ENCODE measurements around the gene TBC1D14. TPM values are rescaled to one million over a fixed set of nuclear protein-coding genes. Genes with fewer than 3 reads are reported as not detected.
A peak's percentile ranks its signal among the peaks of the same experiment; 100 is the strongest.

Gene TBC1D14
- total and polyA plus RNA-seq, 9 of the 15 experiments (the other 6 are each of a cell fraction or from before 2014, with no cell fraction given) = 2.1 to 59.6 (median 44.8) TPM

GRCh38 chr4:6925357-6925836 lies 15.8 kb downstream of the TBC1D14 start (continued):
- no peak for TF ChIP-seq HNRNPUL1 (IDR thresholded peaks at IDR 0.05; ENCODE audit: low read length)
- TF ChIP-seq RBM14 (IDR thresholded peaks at IDR 0.05; ENCODE audit: borderline replicate concordance, insufficient read depth, low read depth, low read length) = no peak
- no peak for TF ChIP-seq ATF1 (CRISPR knock-in tag; IDR thresholded peaks at IDR 0.05)
- TF ChIP-seq ATF1 (tag; IDR thresholded peaks at IDR 0.05) = peak; percentile 25; the same call in 1 of the 2 replicates
- no peak for TF ChIP-seq NFATC3 (IDR thresholded peaks at IDR 0.05)
- no peak for TF ChIP-seq POLR3G (IDR thresholded peaks at IDR 0.05; ENCODE audit: extremely low read depth, insufficient read length, insufficient replicate concordance)
- TF ChIP-seq TRIM25 (IDR thresholded peaks at IDR 0.05; ENCODE audit: borderline replicate concordance) = no peak
- TF ChIP-seq SMAD3 (CRISPR knock-in tag; conservative IDR thresholded peaks at IDR 0.05) = no peak
- TF ChIP-seq ZNF76 (CRISPR knock-in tag; IDR thresholded peaks at IDR 0.05; ENCODE audit: borderline replicate concordance) = no peak
- 0 out of 2 replicates have a peak, but pooled peaks have one; percentile 18 for TF ChIP-seq MAFF (IDR thresholded peaks at IDR 0.05; ENCODE audit: low read length)
- TF ChIP-seq VEZF1 (CRISPR knock-in tag; IDR thresholded peaks at IDR 0.05) = no peak; the same call in 1 of the 2 replicates
- TF ChIP-seq ZNF12 (CRISPR knock-in tag; IDR thresholded peaks at IDR 0.05) = no peak
- no peak for TF ChIP-seq DDX20 (tag; IDR thresholded peaks at IDR 0.05; ENCODE audit: low read depth)
- TF ChIP-seq SRF (CRISPR knock-in tag; IDR thresholded peaks at IDR 0.05) = no peak
- TF ChIP-seq TAF9B (IDR thresholded peaks at IDR 0.05; ENCODE audit: partially characterized antibody) = no peak
- TF ChIP-seq NFXL1 (CRISPR knock-in tag; IDR thresholded peaks at IDR 0.05) = no peak
- no peak for TF ChIP-seq POLR2A (conservative IDR thresholded peaks at IDR 0.05)
- peak; percentile 90 for TF ChIP-seq HMBOX1 (IDR thresholded peaks at IDR 0.05)
- TF ChIP-seq GTF2A2 (tag; IDR thresholded peaks at IDR 0.05) = no peak
- no peak for TF ChIP-seq ZNF586 (CRISPR knock-in tag; conservative IDR thresholded peaks at IDR 0.05)
- no peak for TF ChIP-seq HSF4 (CRISPR knock-in tag; IDR thresholded peaks at IDR 0.05; ENCODE audit: borderline replicate concordance)
- TF ChIP-seq, protein P1, sequence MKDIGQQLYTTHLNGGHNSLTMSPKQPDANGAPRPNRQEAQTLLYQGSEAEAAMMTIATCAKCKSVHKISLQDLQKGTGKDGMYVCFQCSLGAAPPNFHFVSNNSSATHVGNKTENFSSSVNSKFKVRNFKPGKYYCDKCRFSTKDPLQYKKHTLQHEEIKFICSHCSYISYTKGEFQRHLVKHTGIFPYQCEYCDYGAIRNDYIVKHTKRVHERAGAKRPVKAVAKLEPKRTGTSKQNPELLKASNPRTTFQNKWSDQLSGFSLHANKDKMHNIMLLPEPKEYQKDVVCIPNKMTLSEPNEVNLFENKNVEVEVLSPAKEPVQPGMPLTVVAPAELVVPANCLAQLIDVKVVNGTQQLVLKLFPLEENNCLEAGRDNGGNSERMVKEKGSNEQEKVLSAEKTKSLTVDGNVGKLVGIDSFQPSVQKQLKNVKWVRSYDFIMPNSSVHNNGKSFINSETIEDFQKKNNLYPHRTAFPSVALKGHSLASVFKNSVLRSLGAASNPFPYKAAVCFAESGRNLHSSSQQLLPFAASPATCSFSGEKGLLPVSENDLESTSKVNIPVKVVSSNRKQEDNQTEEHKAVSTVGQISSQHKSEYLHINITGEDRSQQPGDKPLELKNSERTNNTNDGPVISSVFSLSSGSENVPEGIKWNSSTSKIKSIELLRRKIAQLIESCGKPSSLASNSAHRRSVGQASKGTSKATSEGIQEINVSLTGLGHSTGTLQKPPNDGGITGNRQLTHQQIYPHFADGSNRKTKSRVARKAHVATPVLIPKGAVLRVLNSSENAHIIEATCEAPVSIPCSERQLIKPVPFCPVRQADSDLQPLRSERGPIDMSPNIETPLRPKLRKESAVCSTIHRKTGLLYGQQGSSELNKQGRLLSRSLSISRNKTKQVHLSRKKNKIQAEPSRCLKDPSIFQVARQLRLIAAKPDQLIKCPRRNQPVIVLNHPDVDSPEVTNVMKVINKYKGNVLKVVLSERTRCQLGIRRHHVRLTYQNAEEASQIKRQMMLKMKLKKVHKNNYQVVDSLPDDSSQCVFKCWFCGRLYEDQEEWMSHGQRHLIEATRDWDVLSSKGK (CRISPR knock-in tag; IDR thresholded peaks at IDR 0.05) = no peak

Measured in K562 (cell line).